Thyroid gland (tissue), 4 donors: Measurements from ENCODE around the gene PC. TPM values are rescaled to one million over a fixed set of nuclear protein-coding genes. Genes with fewer than 3 reads are reported as not detected.

ENCODE experiments used
- DNase-seq, 2 donors: peaks; one replicate each; pipeline ENCODE4 v3.0.0-alpha.2; 2019
- H3K27ac ChIP-seq, 3 donors: fragments of 200-600 bp; sonication (generic); 1 replicate in 2 of 3; 2 replicates in 1 of 3; pipeline ENCODE4 v1.5.1; 2016 to 2019; ENCODE audit warnings: mild to moderate bottlenecking in 1 of 3, moderate library complexity in 1 of 3
- H3K27me3 ChIP-seq: fragments of 200-600 bp; sonication (generic); one replicate; pipeline ENCODE4 v1.5.1; 2019
- H3K36me3 ChIP-seq, 2 donors: fragments of 200-600 bp; sonication (generic); one replicate each; pipeline ENCODE4 v1.5.1; 2016 to 2019
- H3K4me1 ChIP-seq, 2 donors: fragments of 200-600 bp; sonication (generic); one replicate each; pipeline ENCODE4 v1.5.1; 2017 to 2019
- H3K4me3 ChIP-seq, 3 donors: fragments of 200-600 bp; sonication (generic); replicated peaks in 1 of 3; 1 replicate in 2 of 3; 2 replicates in 1 of 3; pipeline ENCODE4 v1.5.1; 2016; ENCODE audit warnings: mild to moderate bottlenecking in 1 of 3
- H3K9me3 ChIP-seq: fragments of 200-600 bp; sonication (generic); one replicate; pipeline ENCODE4 v1.5.1; 2017
- CTCF ChIP-seq, 6 experiments: fragments of 200-600 bp in 3 of 6; fragments of 450-650 bp in 3 of 6; sonication (generic) in 3 of 6; IDR thresholded peaks; one replicate each; pipeline ENCODE4 v1.5.1; 2016 to 2019; ENCODE audit warnings: antibody characterized with exemption in 6 of 6, mild to moderate bottlenecking in 2 of 6, inconsistent platforms in 1 of 6, moderate library complexity in 1 of 6
- POLR2A ChIP-seq, 2 donors: fragments of 450-650 bp; IDR thresholded peaks; one replicate each; pipeline ENCODE4 v1.6.1; 2017; ENCODE audit warnings: antibody characterized with exemption in 2 of 2, mild to moderate bottlenecking in 2 of 2, moderate library complexity in 1 of 2
- WGBS, 2 donors: methylation state at CpG; one replicate each; pipeline ENCODE4 v1.1.5; 2017; 5-methylcytosine and 5-hydroxymethylcytosine counted together
- intact Hi-C: fragments of 100-400 bp; cut with DNase I; formaldehyde crosslinking; loops from one replicate; pipeline ENCODE4 v1.15.1; 2023
- total RNA-seq, 4 donors: library from RNA; depleted of rRNA; stranded (reverse); fragments of >200 nt; gene quantifications; one replicate each; pipeline ENCODE4 v1.2.3, GENCODE V29; 2016

The PC gene
- total RNA-seq, 4 donors from 2014 or later: 5.4 to 34.3 (median 21.9) TPM

GRCh38 chr11:66877588-66878385, 80.4 kb downstream of the PC start:
- no peak overlapping the region for H3K4me3 ChIP-seq
- intact Hi-C loops: no loop called here
- no peak overlapping the region for H3K27ac ChIP-seq
- DNase-seq: no peak
- H3K4me1 ChIP-seq: peaks cover 4 to 16% of the 10 kb centered on the region in 2 donors
- H3K36me3 ChIP-seq: no peaks in the 10 kb centered on the region
- TF ChIP-seq POLR2A (IDR thresholded peaks at IDR 0.05): no peak
- TF ChIP-seq CTCF (IDR thresholded peaks at IDR 0.05): no peak
- WGBS, 2 donors: 86 to 89% methylated on average over 9 of the region's 9 CpGs
- no peaks in the 10 kb centered on the region for H3K27me3 ChIP-seq
- no peaks in the 10 kb centered on the region for H3K9me3 ChIP-seq

GRCh38 chr11:66875378-66875777, 82.8 kb downstream of the PC start:
- no peak for TF ChIP-seq POLR2A (IDR thresholded peaks at IDR 0.05)
- TF ChIP-seq CTCF (IDR thresholded peaks at IDR 0.05): no peak
- no peak overlapping the region for H3K4me3 ChIP-seq
- H3K4me1 ChIP-seq: peaks cover 1 to 4% of the 10 kb centered on the region in 2 donors
- no peaks in the 10 kb centered on the region for H3K36me3 ChIP-seq
- no peaks in the 10 kb centered on the region for H3K9me3 ChIP-seq
- no peak for DNase-seq
- intact Hi-C loops: no loop called here
- no peak overlapping the region for H3K27ac ChIP-seq
- 78 to 79% methylated on average over 13 of the region's 13 CpGs for WGBS, 2 donors
- no peaks in the 10 kb centered on the region for H3K27me3 ChIP-seq

- no peaks in the 10 kb centered on the region for H3K36me3 ChIP-seq
- 89% methylated on average over 6 of the region's 6 CpGs for WGBS, 2 donors
- no peak overlapping the region for H3K4me3 ChIP-seq
- no peaks in the 10 kb centered on the region for H3K4me1 ChIP-seq
- no peaks in the 10 kb centered on the region for H3K9me3 ChIP-seq
- TF ChIP-seq CTCF (IDR thresholded peaks at IDR 0.05) (no peak), POLR2A (IDR thresholded peaks at IDR 0.05) (no peak)
- no peak overlapping the region for H3K27ac ChIP-seq
- no peaks in the 10 kb centered on the region for H3K27me3 ChIP-seq
- intact Hi-C loops: no loop called here
- DNase-seq: no peak
Measured at GRCh38 chr11:66874232-66874631, 84.0 kb downstream of the PC start.

- TF ChIP-seq POLR2A (IDR thresholded peaks at IDR 0.05) (no peak), CTCF (IDR thresholded peaks at IDR 0.05) (no peak)
- intact Hi-C loops: no loop called here
- H3K9me3 ChIP-seq: no peaks in the 10 kb centered on the region
- no peaks in the 10 kb centered on the region for H3K27me3 ChIP-seq
- 99% methylated on average over 7 to 14 of the region's 18 CpGs for WGBS, 2 donors
- no peak for DNase-seq
- H3K27ac ChIP-seq: no peak overlapping the region
- H3K4me3 ChIP-seq: no peak overlapping the region
- no peaks in the 10 kb centered on the region for H3K36me3 ChIP-seq
- H3K4me1 ChIP-seq: no peaks in the 10 kb centered on the region
Measured at GRCh38 chr11:66871521-66871901, 86.7 kb downstream of the PC start.

GRCh38 chr11:66870616-66871520, 87.3 kb downstream of the PC start:
- no peaks in the 10 kb centered on the region for H3K9me3 ChIP-seq
- DNase-seq: no peak
- 94 to 95% methylated on average over 26 to 28 of the region's 39 CpGs for WGBS, 2 donors
- H3K27ac ChIP-seq: no peak overlapping the region
- H3K4me3 ChIP-seq: no peak overlapping the region
- intact Hi-C loops: no loop called here
- H3K27me3 ChIP-seq: no peaks in the 10 kb centered on the region
- H3K36me3 ChIP-seq: no peaks in the 10 kb centered on the region
- no peaks in the 10 kb centered on the region for H3K4me1 ChIP-seq
- TF ChIP-seq POLR2A (IDR thresholded peaks at IDR 0.05) (no peak), CTCF (IDR thresholded peaks at IDR 0.05) (no peak)
